Measurements from ENCODE around the gene INVS. TPM values are rescaled to one million over a fixed set of nuclear protein-coding genes. Genes with fewer than 3 reads are reported as not detected.

Gene INVS
- polyA plus RNA-seq, 3 donors: 2.9 to 6.7 (median 4.2) TPM

DNA sequence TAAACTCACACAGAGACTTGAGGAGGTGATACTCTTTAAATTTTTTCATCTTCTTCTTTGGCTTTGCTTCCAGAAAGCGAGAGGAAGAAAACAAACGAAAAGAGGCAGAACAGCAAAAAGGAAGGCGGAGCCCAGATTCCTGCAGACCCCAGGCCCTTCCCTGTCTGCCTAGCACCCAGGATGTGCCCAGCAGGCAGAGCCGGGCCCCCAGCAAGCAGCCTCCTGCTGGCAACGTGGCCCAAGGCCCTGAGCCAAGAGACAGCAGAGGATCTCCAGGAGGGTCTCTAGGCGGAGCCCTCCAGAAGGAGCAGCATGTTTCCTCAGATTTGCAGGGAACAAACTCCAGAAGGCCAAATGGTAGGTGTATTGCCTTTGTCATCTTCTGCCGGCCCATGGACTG, 185.2 kb downstream of the INVS start:
- no peaks in the 10 kb centered on the region for H3K79me2 ChIP-seq (ENCODE audit: insufficient read depth, low read length)
- H4K20me1 ChIP-seq (ENCODE audit: insufficient read depth, low read length): no peaks in the 10 kb centered on the region
- no peak overlapping the region for H3K9ac ChIP-seq (ENCODE audit: insufficient read depth, low read length, poor library complexity, severe bottlenecking)
- TF ChIP-seq, protein P1, sequence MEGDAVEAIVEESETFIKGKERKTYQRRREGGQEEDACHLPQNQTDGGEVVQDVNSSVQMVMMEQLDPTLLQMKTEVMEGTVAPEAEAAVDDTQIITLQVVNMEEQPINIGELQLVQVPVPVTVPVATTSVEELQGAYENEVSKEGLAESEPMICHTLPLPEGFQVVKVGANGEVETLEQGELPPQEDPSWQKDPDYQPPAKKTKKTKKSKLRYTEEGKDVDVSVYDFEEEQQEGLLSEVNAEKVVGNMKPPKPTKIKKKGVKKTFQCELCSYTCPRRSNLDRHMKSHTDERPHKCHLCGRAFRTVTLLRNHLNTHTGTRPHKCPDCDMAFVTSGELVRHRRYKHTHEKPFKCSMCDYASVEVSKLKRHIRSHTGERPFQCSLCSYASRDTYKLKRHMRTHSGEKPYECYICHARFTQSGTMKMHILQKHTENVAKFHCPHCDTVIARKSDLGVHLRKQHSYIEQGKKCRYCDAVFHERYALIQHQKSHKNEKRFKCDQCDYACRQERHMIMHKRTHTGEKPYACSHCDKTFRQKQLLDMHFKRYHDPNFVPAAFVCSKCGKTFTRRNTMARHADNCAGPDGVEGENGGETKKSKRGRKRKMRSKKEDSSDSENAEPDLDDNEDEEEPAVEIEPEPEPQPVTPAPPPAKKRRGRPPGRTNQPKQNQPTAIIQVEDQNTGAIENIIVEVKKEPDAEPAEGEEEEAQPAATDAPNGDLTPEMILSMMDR (IDR thresholded peaks at IDR 0.05): no peak
- H3K4me1 ChIP-seq (ENCODE audit: control insufficient read depth in 1 of 2, insufficient read depth in 2 of 2, low read length in 2 of 2): no peaks in the 10 kb centered on the region
- H2AFZ ChIP-seq (ENCODE audit: insufficient read depth, low read depth, low read length, poor library complexity, severe bottlenecking): no peak overlapping the region
- intact Hi-C loops (cut with micrococcal nuclease): no loop called here
- DNase-seq: no peak
- peaks cover 2% of the 10 kb centered on the region for H3K4me1 Mint-ChIP-seq
- no peak overlapping the region for H3K27ac Mint-ChIP-seq
- H3K27ac ChIP-seq (ENCODE audit: low read depth in 1 of 2, low read length in 2 of 2): no peak overlapping the region
- peaks cover 12 to 23% (median 22%) of the 10 kb centered on the region in 7 donors for H3K9me3 Mint-ChIP-seq
- H3K27me3 ChIP-seq (ENCODE audit: control insufficient read depth in 2 of 2, insufficient read depth in 2 of 2, low read length in 2 of 2): no peaks in the 10 kb centered on the region
- H3K36me3 ChIP-seq (replicated peaks in 1 of 2; ENCODE audit: control insufficient read depth in 1 of 2, insufficient read depth in 2 of 2, low read length in 2 of 2): peaks cover 8 to 42% of the 10 kb centered on the region in 2 donors
- peaks cover 29 to 45% of the 10 kb centered on the region in 2 donors for H3K36me3 Mint-ChIP-seq
- H3K9me3 ChIP-seq (replicated peaks in 1 of 2; ENCODE audit: control insufficient read depth in 1 of 2, insufficient read depth in 1 of 2, low read length in 2 of 2): peaks cover 16 to 17% of the 10 kb centered on the region in 2 donors
- H3K4me2 ChIP-seq (replicated peaks; ENCODE audit: extremely low read depth, low read length, poor library complexity, severe bottlenecking): no peak overlapping the region
- 91% methylated on average over 6 of the region's 7 CpGs for WGBS (ENCODE audit: insufficient coverage)
- no peak overlapping the region for H3K4me3 ChIP-seq (replicated peaks in 1 of 3; ENCODE audit: low read depth in 2 of 3, low read length in 3 of 3)
- no peak overlapping the region for H3K4me3 Mint-ChIP-seq
- H3K27me3 Mint-ChIP-seq (ENCODE audit: low read depth in 3 of 3): peaks cover 0 to 1% (median 0%) of the 10 kb centered on the region in 3 donors

DNA sequence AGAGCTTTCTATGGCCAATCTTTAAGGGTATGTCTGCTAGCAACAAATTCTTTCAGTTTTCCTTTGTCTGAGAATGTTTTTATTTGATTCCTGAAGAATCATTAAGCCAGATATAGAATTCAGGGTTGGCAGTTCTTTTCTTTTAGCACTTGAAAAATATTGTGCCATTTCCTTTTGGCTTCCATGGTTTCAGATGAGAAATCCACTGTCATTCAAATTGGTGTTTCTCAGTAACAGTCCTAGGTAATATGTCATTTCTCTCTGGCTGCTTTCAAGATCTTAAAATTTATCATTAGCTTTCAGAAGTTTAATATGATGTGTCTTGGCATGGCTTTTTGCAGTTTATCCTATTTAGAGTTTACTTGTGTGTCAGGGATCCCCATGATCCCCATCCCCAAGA, 186.0 kb downstream of the INVS start:
- H3K4me1 ChIP-seq (ENCODE audit: control insufficient read depth in 1 of 2, insufficient read depth in 2 of 2, low read length in 2 of 2): no peaks in the 10 kb centered on the region
- no peak for DNase-seq
- Mint-ChIP-seq H3K36me3 (peaks cover 32 to 50% of the 10 kb centered on the region in 2 donors), H3K9me3 (peaks cover 12 to 23% (median 22%) of the 10 kb centered on the region in 7 donors), H3K4me3 (no peak overlapping the region), H3K4me1 (peaks cover 2% of the 10 kb centered on the region), H3K27me3 (ENCODE audit: low read depth in 3 of 3) (peaks cover 0 to 1% (median 0%) of the 10 kb centered on the region in 3 donors), H3K27ac (no peak overlapping the region)
- H3K4me2 ChIP-seq (replicated peaks; ENCODE audit: extremely low read depth, low read length, poor library complexity, severe bottlenecking): no peak overlapping the region
- no peak overlapping the region for H3K9ac ChIP-seq (ENCODE audit: insufficient read depth, low read length, poor library complexity, severe bottlenecking)
- intact Hi-C loops (cut with micrococcal nuclease): no loop called here
- H3K9me3 ChIP-seq (replicated peaks in 1 of 2; ENCODE audit: control insufficient read depth in 1 of 2, insufficient read depth in 1 of 2, low read length in 2 of 2): peaks cover 16 to 17% of the 10 kb centered on the region in 2 donors
- H3K4me3 ChIP-seq (replicated peaks in 1 of 3; ENCODE audit: low read depth in 2 of 3, low read length in 3 of 3): no peak overlapping the region
- no peaks in the 10 kb centered on the region for H4K20me1 ChIP-seq (ENCODE audit: insufficient read depth, low read length)
- H3K27ac ChIP-seq (ENCODE audit: low read depth in 1 of 2, low read length in 2 of 2): no peak overlapping the region
- TF ChIP-seq, protein P1 (IDR thresholded peaks at IDR 0.05): no peak
- H3K36me3 ChIP-seq (replicated peaks in 1 of 2; ENCODE audit: control insufficient read depth in 1 of 2, insufficient read depth in 2 of 2, low read length in 2 of 2): peaks cover 8 to 51% of the 10 kb centered on the region in 2 donors
- no peaks in the 10 kb centered on the region for H3K27me3 ChIP-seq (ENCODE audit: control insufficient read depth in 2 of 2, insufficient read depth in 2 of 2, low read length in 2 of 2)
- no peaks in the 10 kb centered on the region for H3K79me2 ChIP-seq (ENCODE audit: insufficient read depth, low read length)
- H2AFZ ChIP-seq (ENCODE audit: insufficient read depth, low read depth, low read length, poor library complexity, severe bottlenecking): no peak overlapping the region
